Liver (tissue), 3 donors: ENCODE data around the gene WDHD1.
A peak's percentile ranks its signal among the peaks of the same experiment; 100 is the strongest.

Experiments used
- EGR1 ChIP-seq, 2 donors: IDR thresholded peaks; 2 replicates each; pipeline ENCODE4 v1.6.1; 2016 to 2018; ENCODE audit warnings: antibody characterized with exemption in 2 of 2, low read depth in 2 of 2
- FOXA1 ChIP-seq: IDR thresholded peaks from 2 replicates; pipeline ENCODE4 v1.6.1; 2016; ENCODE audit warnings: antibody characterized with exemption
- GABPA ChIP-seq, 2 donors: IDR thresholded peaks in 1 of 2; conservative IDR thresholded peaks in 1 of 2; 2 replicates each; pipeline ENCODE4 v1.6.1; 2016; ENCODE audit warnings: antibody characterized with exemption in 2 of 2, mild to moderate bottlenecking in 1 of 2, moderate library complexity in 1 of 2
- HNF4A ChIP-seq, 2 donors: conservative IDR thresholded peaks; 2 replicates each; pipeline ENCODE4 v1.6.1; 2016; ENCODE audit warnings: antibody characterized with exemption in 2 of 2, mild to moderate bottlenecking in 2 of 2
- HNF4G ChIP-seq: IDR thresholded peaks from 2 replicates; pipeline ENCODE4 v1.6.1; 2016; ENCODE audit warnings: antibody characterized with exemption
- JUND ChIP-seq, 2 donors: IDR thresholded peaks; 2 replicates each; pipeline ENCODE4 v1.6.1; 2016; ENCODE audit warnings: antibody characterized with exemption in 2 of 2
- MAX ChIP-seq: IDR thresholded peaks from 2 replicates; pipeline ENCODE4 v1.6.1; 2016; ENCODE audit warnings: antibody characterized with exemption
- RAD21 ChIP-seq, 2 donors: IDR thresholded peaks; 2 replicates each; pipeline ENCODE4 v1.6.1; 2016; ENCODE audit warnings: antibody characterized with exemption in 2 of 2, mild to moderate bottlenecking in 2 of 2
- SP1 ChIP-seq: IDR thresholded peaks from 2 replicates; pipeline ENCODE4 v1.6.1; 2018; ENCODE audit warnings: antibody characterized with exemption, mild to moderate bottlenecking
- TAF1 ChIP-seq: conservative IDR thresholded peaks from 2 replicates; pipeline ENCODE4 v1.6.1; 2016; ENCODE audit warnings: antibody characterized with exemption, mild to moderate bottlenecking
- YY1 ChIP-seq: IDR thresholded peaks from 2 replicates; pipeline ENCODE4 v1.6.1; 2016; ENCODE audit warnings: antibody characterized with exemption, mild to moderate bottlenecking
- TF ChIP-seq, protein P1 (sequence below): fragments of 150-350 bp; IDR thresholded peaks from 2 replicates; pipeline ENCODE4 v1.5.1; 2017; ENCODE audit warnings: improper control_type of control experiment, low read depth, low read length; ENCODE audit not compliant: missing input control
- TF ChIP-seq, protein P2 (sequence below): IDR thresholded peaks from 2 replicates; pipeline ENCODE4 v1.6.1; 2016; ENCODE audit warnings: antibody characterized with exemption
- TF ChIP-seq, protein P3 (sequence below): IDR thresholded peaks from 2 replicates; pipeline ENCODE4 v1.6.1; 2016; ENCODE audit warnings: antibody characterized with exemption, mild to moderate bottlenecking
- donor health status: healthy.
- donor health status: healthy.

- TF ChIP-seq EGR1 (IDR thresholded peaks at IDR 0.05; ENCODE audit: low read depth in 2 of 2) (no peak), MAX (no peak), FOXA1 (no peak), YY1 (no peak), TAF1 (no peak), HNF4A (conservative IDR thresholded peaks at IDR 0.05) (no peak), RAD21 (IDR thresholded peaks at IDR 0.05) (peak; percentile 69 to 85), HNF4G (no peak), GABPA (IDR thresholded peaks at IDR 0.05 in 1 of 2, conservative IDR thresholded peaks at IDR 0.05 in 1 of 2) (no peak), JUND (IDR thresholded peaks at IDR 0.05) (no peak), SP1 (no peak)
- TF ChIP-seq, protein P1, sequence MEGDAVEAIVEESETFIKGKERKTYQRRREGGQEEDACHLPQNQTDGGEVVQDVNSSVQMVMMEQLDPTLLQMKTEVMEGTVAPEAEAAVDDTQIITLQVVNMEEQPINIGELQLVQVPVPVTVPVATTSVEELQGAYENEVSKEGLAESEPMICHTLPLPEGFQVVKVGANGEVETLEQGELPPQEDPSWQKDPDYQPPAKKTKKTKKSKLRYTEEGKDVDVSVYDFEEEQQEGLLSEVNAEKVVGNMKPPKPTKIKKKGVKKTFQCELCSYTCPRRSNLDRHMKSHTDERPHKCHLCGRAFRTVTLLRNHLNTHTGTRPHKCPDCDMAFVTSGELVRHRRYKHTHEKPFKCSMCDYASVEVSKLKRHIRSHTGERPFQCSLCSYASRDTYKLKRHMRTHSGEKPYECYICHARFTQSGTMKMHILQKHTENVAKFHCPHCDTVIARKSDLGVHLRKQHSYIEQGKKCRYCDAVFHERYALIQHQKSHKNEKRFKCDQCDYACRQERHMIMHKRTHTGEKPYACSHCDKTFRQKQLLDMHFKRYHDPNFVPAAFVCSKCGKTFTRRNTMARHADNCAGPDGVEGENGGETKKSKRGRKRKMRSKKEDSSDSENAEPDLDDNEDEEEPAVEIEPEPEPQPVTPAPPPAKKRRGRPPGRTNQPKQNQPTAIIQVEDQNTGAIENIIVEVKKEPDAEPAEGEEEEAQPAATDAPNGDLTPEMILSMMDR: peak; percentile 74
- TF ChIP-seq, protein P2, sequence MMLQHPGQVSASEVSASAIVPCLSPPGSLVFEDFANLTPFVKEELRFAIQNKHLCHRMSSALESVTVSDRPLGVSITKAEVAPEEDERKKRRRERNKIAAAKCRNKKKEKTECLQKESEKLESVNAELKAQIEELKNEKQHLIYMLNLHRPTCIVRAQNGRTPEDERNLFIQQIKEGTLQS: no peak
- TF ChIP-seq, protein P3, sequence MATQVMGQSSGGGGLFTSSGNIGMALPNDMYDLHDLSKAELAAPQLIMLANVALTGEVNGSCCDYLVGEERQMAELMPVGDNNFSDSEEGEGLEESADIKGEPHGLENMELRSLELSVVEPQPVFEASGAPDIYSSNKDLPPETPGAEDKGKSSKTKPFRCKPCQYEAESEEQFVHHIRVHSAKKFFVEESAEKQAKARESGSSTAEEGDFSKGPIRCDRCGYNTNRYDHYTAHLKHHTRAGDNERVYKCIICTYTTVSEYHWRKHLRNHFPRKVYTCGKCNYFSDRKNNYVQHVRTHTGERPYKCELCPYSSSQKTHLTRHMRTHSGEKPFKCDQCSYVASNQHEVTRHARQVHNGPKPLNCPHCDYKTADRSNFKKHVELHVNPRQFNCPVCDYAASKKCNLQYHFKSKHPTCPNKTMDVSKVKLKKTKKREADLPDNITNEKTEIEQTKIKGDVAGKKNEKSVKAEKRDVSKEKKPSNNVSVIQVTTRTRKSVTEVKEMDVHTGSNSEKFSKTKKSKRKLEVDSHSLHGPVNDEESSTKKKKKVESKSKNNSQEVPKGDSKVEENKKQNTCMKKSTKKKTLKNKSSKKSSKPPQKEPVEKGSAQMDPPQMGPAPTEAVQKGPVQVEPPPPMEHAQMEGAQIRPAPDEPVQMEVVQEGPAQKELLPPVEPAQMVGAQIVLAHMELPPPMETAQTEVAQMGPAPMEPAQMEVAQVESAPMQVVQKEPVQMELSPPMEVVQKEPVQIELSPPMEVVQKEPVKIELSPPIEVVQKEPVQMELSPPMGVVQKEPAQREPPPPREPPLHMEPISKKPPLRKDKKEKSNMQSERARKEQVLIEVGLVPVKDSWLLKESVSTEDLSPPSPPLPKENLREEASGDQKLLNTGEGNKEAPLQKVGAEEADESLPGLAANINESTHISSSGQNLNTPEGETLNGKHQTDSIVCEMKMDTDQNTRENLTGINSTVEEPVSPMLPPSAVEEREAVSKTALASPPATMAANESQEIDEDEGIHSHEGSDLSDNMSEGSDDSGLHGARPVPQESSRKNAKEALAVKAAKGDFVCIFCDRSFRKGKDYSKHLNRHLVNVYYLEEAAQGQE: no peak
These were observed 133.6 kb downstream of the WDHD1 start for GRCh38 chr14:54893151-54893760.
